ENCODE measurements around the gene ZNF253. TPM values are rescaled to one million over a fixed set of nuclear protein-coding genes. Genes with fewer than 3 reads are reported as not detected.
"Not testable (repeated sequence)": the region's sequence is repeated elsewhere in the genome, so short reads cannot be mapped to it uniquely, and the experiment has no call there.

The ZNF253 gene
- total RNA-seq, 6 donors from 2014 or later: 5.0 to 15.8 (median 7.9) TPM

GRCh38 chr19:19821366-19821951, 44.2 kb upstream of the ZNF253 start, which contains the start of gene ZNF506:
TSS of gene ZNF506 (minus strand) at chr19:19821750. CDS start at chr19:19821603, 147 bp downstream.
- ATAC-seq (ENCODE audit: low FRiP score in 2 of 2) (peak; percentile 98), DNase-seq (peak; percentile 85 to 98)
- H3K4me1 ChIP-seq: peaks cover 7 to 29% (median 15%) of the 10 kb centered on the region in 4 donors
- no peaks in the 10 kb centered on the region for H3K27me3 ChIP-seq
- TF ChIP-seq POLR2AphosphoS5 (IDR thresholded peaks at IDR 0.05): peak; percentile 96 to 98
- peak; percentile 81 to 92 (median 88) for TF ChIP-seq POLR2A (IDR thresholded peaks at IDR 0.05)
- peak in 1 of 4 donors; percentile 3 for TF ChIP-seq EP300 (IDR thresholded peaks at IDR 0.05)
- TF ChIP-seq, protein P1, sequence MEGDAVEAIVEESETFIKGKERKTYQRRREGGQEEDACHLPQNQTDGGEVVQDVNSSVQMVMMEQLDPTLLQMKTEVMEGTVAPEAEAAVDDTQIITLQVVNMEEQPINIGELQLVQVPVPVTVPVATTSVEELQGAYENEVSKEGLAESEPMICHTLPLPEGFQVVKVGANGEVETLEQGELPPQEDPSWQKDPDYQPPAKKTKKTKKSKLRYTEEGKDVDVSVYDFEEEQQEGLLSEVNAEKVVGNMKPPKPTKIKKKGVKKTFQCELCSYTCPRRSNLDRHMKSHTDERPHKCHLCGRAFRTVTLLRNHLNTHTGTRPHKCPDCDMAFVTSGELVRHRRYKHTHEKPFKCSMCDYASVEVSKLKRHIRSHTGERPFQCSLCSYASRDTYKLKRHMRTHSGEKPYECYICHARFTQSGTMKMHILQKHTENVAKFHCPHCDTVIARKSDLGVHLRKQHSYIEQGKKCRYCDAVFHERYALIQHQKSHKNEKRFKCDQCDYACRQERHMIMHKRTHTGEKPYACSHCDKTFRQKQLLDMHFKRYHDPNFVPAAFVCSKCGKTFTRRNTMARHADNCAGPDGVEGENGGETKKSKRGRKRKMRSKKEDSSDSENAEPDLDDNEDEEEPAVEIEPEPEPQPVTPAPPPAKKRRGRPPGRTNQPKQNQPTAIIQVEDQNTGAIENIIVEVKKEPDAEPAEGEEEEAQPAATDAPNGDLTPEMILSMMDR (IDR thresholded peaks at IDR 0.05): peak in 2 of 6 experiments; percentile 5 to 12
- peak within 1 kb of the TSS; percentile 61 to 72 (median 66) for H3K4me3 ChIP-seq
- peak within 1 kb of the TSS; percentile 90 to 96 (median 94) for H3K27ac ChIP-seq
- WGBS, 2 donors: 0 to 1% methylated on average over 15 to 28 of the region's 28 CpGs
- peaks cover 0 to 12% (median 3%) of the 10 kb centered on the region in 4 donors for H3K36me3 ChIP-seq
- peaks cover 0 to 36% (median 14%) of the 10 kb centered on the region in 4 donors for H3K9me3 ChIP-seq

DNA sequence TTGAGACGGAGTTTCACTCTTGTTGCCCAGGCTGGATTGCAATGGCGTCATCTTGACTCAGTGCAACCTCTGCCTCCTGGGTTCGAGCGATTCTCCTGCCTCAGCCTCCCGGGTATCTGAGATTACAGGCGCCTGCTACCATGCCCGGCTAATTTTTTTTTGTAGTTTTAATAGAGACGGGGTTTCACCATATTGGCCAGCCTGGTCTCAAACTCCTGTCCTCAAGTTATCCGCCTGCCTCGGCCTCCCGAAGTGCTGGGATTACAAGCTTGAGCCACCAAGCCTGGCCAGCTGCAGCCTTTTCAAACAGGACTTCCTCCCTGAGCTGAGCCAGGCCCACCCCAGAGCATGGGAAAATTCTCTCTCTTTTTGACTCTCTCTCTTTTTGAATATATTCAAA, 43.7 kb upstream of the ZNF253 start:
- Histone ChIP-seq H3K27ac (peak overlapping the region; percentile 90 to 96 (median 94)), H3K36me3 (peaks cover 0 to 12% (median 3%) of the 10 kb centered on the region in 4 donors), H3K4me3 (peak overlapping the region; percentile 9 to 71 (median 61)), H3K4me1 (peaks cover 7 to 29% (median 15%) of the 10 kb centered on the region in 4 donors), H3K9me3 (peaks cover 0 to 37% (median 13%) of the 10 kb centered on the region in 4 donors)
- DNase-seq, H3K27me3 ChIP-seq: not testable (repeated sequence)
- 2 to 7% methylated on average over 11 of the region's 11 CpGs for WGBS, 2 donors
- ATAC-seq (ENCODE audit: low FRiP score in 2 of 2): peak in 1 of 2 donors; percentile 20

DNA sequence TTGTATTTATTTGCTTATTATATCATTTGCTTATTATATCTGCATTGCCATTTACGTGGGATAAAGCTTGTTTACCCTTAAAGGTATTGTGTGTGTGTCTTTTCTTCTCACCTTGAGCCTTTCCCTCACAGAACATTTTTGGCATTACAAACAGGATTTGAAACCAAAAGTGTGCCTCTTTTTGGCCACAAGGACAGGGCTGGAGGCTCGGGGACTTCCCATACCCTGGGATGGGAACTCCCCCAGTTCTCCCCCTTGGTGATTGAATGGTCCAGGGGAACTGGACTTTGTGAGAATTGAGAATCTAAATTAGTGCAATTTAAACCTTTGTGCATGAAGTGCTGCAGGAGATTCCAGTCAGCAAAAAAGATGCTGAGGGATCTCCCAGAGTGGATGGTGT, 41.8 kb upstream of the ZNF253 start:
- no peak overlapping the region for H3K4me3 ChIP-seq
- H3K4me1 ChIP-seq: peaks cover 7 to 20% (median 11%) of the 10 kb centered on the region in 4 donors
- peaks cover 0 to 34% (median 9%) of the 10 kb centered on the region in 4 donors for H3K9me3 ChIP-seq
- TF ChIP-seq POLR2AphosphoS5 (IDR thresholded peaks at IDR 0.05) (no peak), EP300 (IDR thresholded peaks at IDR 0.05) (no peak), POLR2A (IDR thresholded peaks at IDR 0.05) (no peak)
- TF ChIP-seq, protein P1 (IDR thresholded peaks at IDR 0.05): no peak
- no peak overlapping the region for H3K27ac ChIP-seq
- H3K27me3 ChIP-seq: no peaks in the 10 kb centered on the region
- 76 to 88% methylated on average over 2 of the region's 2 CpGs for whole genome bisulfite sequencing, 2 donors
- no peak for DNase-seq
- peaks cover 0 to 5% (median 0%) of the 10 kb centered on the region in 4 donors for H3K36me3 ChIP-seq
- no peak for ATAC-seq (ENCODE audit: low FRiP score in 2 of 2)

DNA sequence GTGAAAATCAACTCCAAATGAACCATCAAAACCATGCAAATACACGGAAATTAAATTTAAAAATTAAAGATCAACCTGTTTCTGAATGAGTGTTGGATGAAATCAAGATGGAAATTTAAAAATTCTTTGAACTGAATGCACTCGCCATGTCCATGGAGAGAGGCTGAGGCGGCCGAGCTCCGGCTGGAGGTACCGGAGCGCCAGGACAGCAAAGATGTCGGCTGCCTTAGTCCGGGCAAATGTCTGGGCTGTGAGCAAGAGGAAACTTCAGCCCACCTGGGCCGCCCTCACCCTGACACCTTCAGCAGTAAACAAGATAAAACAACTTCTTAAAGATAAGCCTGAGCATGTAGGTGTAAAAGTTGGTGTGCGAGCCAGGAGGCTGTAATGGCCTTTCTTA, 38.8 kb upstream of the ZNF253 start:
- H3K9me3 ChIP-seq: peaks cover 10 to 56% (median 33%) of the 10 kb centered on the region in 4 donors
- H3K4me1 ChIP-seq: peaks cover 0 to 5% (median 1%) of the 10 kb centered on the region in 4 donors
- ATAC-seq (ENCODE audit: low FRiP score in 2 of 2): no peak
- H3K4me3 ChIP-seq: no peak overlapping the region
- no peaks in the 10 kb centered on the region for H3K27me3 ChIP-seq
- TF ChIP-seq, protein P1 (IDR thresholded peaks at IDR 0.05): no peak
- TF ChIP-seq POLR2A (IDR thresholded peaks at IDR 0.05): no peak
- no peak for TF ChIP-seq POLR2AphosphoS5 (IDR thresholded peaks at IDR 0.05)
- TF ChIP-seq EP300 (IDR thresholded peaks at IDR 0.05): no peak
- no peak overlapping the region for H3K27ac ChIP-seq
- peak in 1 of 2 donors; percentile 50 for DNase-seq
- H3K36me3 ChIP-seq: no peaks in the 10 kb centered on the region
- WGBS, 2 donors: 90 to 93% methylated on average over 11 of the region's 11 CpGs

DNA sequence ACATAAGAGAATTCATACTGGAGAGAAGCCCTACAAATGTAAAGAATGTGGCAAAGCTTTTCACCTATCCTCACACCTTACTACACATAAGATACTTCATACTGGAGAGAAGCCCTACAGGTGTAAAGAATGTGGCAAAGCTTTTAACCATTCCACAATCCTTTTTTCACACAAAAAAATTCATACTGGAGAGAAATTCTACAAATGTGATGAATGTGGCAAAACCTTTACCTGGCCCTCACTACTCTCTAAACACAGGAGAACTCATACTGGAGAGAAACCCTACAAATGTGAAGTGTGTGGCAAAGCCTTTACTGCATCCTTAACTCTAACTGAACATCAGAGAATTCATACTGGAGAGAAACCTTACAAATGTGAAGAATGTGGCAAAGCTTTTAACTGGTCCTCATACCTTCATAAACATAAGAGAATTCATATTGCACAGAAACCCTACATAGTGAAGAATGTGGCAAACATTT, 30.1 kb upstream of the ZNF253 start:
- DNase-seq (no peak), ATAC-seq (ENCODE audit: low FRiP score in 2 of 2) (no peak)
- Histone ChIP-seq H3K9me3 (peaks cover 54 to 85% (median 81%) of the 10 kb centered on the region in 4 donors), H3K27ac (no peak overlapping the region), H3K36me3 (no peaks in the 10 kb centered on the region), H3K27me3 (no peaks in the 10 kb centered on the region), H3K4me1 (no peaks in the 10 kb centered on the region), H3K4me3 (no peak overlapping the region)
- TF ChIP-seq, protein P1 (IDR thresholded peaks at IDR 0.05): no peak
- no peak for TF ChIP-seq POLR2A (IDR thresholded peaks at IDR 0.05)
- TF ChIP-seq EP300 (IDR thresholded peaks at IDR 0.05): no peak
- TF ChIP-seq POLR2AphosphoS5 (IDR thresholded peaks at IDR 0.05): no peak

All from upper lobe of left lung (tissue), 6 donors.